ENCODE measurements around the gene PRSS16. TPM values are rescaled to one million over a fixed set of nuclear protein-coding genes. Genes with fewer than 3 reads are reported as not detected.

Gene PRSS16
- total and polyA plus RNA-seq, 9 of the 15 experiments (the other 6 are each of a cell fraction or from before 2014, with no cell fraction given), result 4.5 to 21.3 (median 12.1) TPM

- TF ChIP-seq ATF3 (IDR thresholded peaks at IDR 0.05) (no peak), ATF3 (CRISPR knock-in tag; conservative IDR thresholded peaks at IDR 0.05) (peak; percentile 26; the same call in 1 of the 2 replicates), PML (IDR thresholded peaks at IDR 0.05; ENCODE audit: low read length) (peak; percentile 38; the same call in 1 of the 2 replicates), ILK (tag; IDR thresholded peaks at IDR 0.05; ENCODE audit: borderline replicate concordance, low read depth) (no peak), TAF9B (IDR thresholded peaks at IDR 0.05; ENCODE audit: partially characterized antibody) (peak; percentile 38), BCLAF1 (IDR thresholded peaks at IDR 0.05; ENCODE audit: borderline replicate concordance in 1 of 2, control insufficient read depth in 1 of 2, low read depth in 2 of 2, low read length in 1 of 2) (peak in 1 of 2 experiments; percentile 82; a peak in 1 of 4 replicates), VEZF1 (CRISPR knock-in tag; IDR thresholded peaks at IDR 0.05) (peak; percentile 41; the same call in 1 of the 2 replicates), ZNF764 (CRISPR knock-in tag; IDR thresholded peaks at IDR 0.05; ENCODE audit: low read depth) (peak; percentile 67; the same call in 1 of the 2 replicates), ZBTB2 (IDR thresholded peaks at IDR 0.05) (peak; percentile 25; the same call in 1 of the 2 replicates), THAP7 (CRISPR knock-in tag; IDR thresholded peaks at IDR 0.05) (no peak), RHOXF2B (CRISPR knock-in tag; conservative IDR thresholded peaks at IDR 0.05) (0 out of 2 replicates have a peak, but pooled peaks have one; percentile 13), POLR2B (IDR thresholded peaks at IDR 0.05; ENCODE audit: low read depth, partially characterized antibody) (peak; percentile 41), ZBTB17 (CRISPR knock-in tag; IDR thresholded peaks at IDR 0.05) (no peak; the same call in 1 of the 2 replicates), ZFP30 (CRISPR knock-in tag; IDR thresholded peaks at IDR 0.05; ENCODE audit: borderline replicate concordance) (no peak), MBD1 (CRISPR knock-in tag; IDR thresholded peaks at IDR 0.05) (peak; percentile 30; the same call in 1 of the 2 replicates)
These were observed 42.8 kb downstream of the PRSS16 start (continued) for GRCh38 chr6:27290065-27290849.

Data from K562 (cell line).